CD4-positive, alpha-beta T cell treated with Interleukin-4 for 4 hours (primary cell): ENCODE measurements around the gene IER2.
"Not testable (repeated sequence)": the region's sequence is repeated elsewhere in the genome, so short reads cannot be mapped to it uniquely, and the experiment has no call there.

Source experiments
- DNase-seq: peaks from one replicate; pipeline ENCODE4 v3.0.0-alpha.2; 2020

The IER2 gene

DNA sequence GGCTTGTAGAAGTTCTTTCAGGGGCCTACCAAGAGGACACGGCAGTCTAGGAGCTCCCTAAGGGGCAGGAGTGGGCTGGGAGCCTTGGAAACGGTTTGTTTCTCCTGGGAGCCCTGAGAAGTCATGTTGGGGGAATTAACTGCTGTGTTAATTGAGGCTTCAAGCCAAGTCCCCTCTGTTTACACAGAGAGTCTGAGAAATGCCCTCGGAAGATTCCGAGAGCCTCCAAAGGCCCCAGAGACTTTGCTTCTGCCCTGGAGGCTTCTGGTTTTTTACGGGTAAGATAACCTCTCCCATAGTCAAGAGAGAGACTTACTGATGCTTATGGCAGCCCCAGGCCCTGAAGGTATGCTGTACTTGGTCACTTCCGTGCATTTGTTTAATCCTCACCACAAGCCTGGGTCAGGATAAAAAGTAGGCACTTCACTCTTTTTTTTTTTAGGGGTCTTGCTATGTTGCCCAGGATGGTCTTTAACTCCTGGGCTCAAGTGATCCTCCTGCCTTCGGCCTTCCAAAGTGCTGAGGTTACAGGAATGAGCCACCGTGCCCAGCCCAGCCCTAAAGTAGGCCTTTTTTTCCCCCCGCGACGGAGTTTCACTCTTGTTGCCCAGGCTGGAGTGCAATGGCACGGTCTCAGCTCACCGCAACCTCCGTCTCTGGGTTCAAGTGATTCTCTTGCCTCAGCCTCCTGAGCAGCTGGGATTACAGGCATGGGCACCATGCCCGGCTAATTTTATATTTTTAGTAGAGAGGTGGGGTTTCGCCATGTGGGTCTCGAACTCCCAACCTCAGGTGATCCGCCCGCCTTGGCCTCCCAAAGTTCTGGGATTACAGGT is 15.2 kb downstream of the IER2 start:
- no peak for DNase-seq

- not testable (repeated sequence) for DNase-seq
These were observed 15.9 kb downstream of the IER2 start for GRCh38 chr19:13166151-13166550.

GRCh38 chr19:13169769-13170168 is 19.6 kb downstream of the IER2 start:
- DNase-seq: no peak

GRCh38 chr19:13171146-13171545 is 20.9 kb downstream of the IER2 start:
- no peak for DNase-seq

- peak; percentile 89 for DNase-seq
These were observed 22.3 kb downstream of the IER2 start for GRCh38 chr19:13172346-13173138.

DNA sequence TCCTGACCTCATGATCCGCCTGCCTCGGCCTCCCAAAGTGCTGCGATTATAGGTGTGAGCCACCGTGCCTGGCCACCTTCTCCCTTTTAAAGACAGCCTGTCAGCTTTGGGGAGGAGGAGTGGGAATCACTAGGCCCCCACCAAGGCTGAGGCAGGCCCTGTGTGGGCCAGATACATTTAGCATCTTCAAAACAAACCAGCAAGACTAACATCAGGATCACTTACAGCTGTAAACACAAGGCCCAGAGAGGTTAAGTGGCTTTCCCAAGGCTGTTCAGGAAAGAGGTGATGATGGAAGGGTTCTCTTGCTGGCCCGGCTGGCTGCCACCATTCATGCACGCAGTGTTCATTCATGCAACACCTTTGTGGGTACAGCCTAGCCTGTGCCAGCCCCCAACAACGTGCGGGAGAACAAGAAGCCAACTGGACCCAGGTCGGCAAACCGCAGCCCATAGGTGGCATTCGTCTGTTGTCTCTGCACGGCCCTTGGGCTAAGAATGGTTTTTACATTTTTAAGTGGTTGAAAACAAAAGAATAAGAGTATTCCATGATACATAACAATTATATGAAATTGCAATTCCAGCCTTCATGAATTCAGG is 23.0 kb downstream of the IER2 start:
- DNase-seq: no peak

GRCh38 chr19:13176345-13176744 is 26.1 kb downstream of the IER2 start:
- no peak for DNase-seq

- not testable (repeated sequence) for DNase-seq
These were observed 27.4 kb downstream of the IER2 start for GRCh38 chr19:13177584-13177983.

GRCh38 chr19:13178291-13178690 is 28.1 kb downstream of the IER2 start:
- not testable (repeated sequence) for DNase-seq

DNA sequence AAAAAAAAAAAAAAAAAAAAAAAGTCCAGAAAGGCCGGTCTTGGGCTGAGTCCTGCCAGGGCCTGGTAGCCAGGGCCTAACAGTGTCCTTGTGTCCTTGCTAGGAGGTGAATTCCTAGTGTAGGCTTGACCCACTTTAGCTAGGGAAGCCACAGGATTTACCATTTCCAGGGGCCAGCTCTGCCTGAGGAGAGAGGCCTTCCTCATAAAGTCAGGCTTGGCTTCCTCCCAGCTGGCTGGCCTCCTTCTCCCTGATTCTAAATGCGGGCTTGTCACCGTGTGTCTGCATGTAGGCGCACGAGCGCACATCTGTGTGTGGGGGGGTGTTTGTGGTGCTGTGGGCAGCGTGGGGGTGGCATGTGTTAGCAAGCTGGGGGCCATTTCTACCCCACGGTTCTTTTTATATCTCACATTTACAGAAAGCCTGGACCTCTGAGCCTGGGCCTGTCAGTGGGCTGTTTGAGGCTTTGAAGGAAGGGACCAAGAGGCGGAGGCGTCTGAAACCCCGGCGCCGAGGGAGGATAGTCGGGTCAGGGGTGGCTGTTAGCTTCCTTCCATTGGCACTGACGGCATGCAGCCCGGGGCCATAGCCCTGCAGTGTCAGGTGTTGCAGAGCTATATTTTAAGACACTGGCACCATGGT is 31.7 kb downstream of the IER2 start:
- DNase-seq: no peak

- not testable (repeated sequence) for DNase-seq
These were observed 34.7 kb downstream of the IER2 start for GRCh38 chr19:13184926-13185325.

- not testable (repeated sequence) for DNase-seq
These were observed 35.8 kb downstream of the IER2 start for GRCh38 chr19:13185763-13186657.

DNA sequence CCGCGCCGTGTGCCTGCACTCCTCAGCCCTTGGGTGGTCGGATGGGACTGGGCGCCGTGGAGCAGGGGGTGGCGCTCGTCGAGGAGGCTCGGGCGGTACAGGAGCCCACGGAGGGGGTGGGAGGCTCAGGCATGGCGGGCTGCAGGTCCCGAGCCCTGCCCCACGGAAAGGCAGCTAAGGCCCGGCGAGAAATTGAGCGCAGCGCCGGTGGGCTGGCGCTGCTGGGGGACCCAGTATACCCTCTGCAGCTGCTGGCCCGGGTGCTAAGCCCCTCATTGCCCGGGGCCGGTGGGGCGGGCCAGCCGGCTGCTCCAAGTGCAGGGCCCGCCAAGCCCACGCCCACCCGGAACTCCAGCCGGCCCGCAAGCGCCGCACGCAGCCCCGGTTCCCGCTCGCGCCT is 36.5 kb downstream of the IER2 start:
- DNase-seq: not testable (repeated sequence)

DNA sequence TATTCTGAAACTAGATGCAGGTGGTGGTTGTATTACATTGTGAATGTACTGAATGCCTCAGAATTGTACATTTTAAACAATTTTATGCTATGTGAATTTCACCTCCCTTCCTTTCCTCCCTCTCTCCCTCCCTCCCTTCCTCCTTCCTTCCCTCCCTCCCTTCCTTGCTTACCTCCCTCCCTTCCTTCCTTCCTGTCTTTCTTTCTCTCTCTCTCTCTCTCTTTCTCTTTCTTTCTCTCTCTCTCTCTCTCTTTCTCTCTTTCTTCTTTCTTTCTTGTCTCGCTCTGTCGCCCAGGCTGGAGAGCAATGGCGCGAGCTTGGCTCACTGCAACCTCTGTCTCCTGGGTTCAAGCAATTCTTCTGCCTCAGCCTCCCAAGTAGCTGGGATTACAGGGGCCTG is 37.2 kb downstream of the IER2 start:
- no peak for DNase-seq

DNA sequence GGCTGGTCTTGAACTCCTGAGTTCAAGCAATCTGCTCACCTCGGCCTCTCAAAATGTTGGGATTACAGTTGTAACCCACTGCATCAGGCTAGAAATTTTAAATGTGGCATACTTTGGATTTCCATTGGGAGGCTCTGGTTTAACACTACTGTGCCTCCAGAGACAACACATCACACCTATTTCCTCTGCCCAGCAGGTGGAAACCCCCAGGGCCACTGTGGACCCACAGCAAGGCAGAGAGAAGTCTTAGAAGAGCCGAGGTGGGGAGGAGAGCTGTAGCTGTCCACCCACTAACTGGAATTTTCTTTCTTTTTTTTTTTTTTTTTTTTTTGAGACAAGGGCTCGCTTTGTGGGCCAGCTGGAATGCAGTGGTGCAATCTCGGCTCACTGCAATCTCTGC is 39.4 kb downstream of the IER2 start:
- no peak for DNase-seq

- DNase-seq: peak; percentile 4
These were observed 40.8 kb downstream of the IER2 start for GRCh38 chr19:13190781-13191540.

GRCh38 chr19:13195678-13196077 is 45.5 kb downstream of the IER2 start:
- DNase-seq: peak; percentile 75

DNA sequence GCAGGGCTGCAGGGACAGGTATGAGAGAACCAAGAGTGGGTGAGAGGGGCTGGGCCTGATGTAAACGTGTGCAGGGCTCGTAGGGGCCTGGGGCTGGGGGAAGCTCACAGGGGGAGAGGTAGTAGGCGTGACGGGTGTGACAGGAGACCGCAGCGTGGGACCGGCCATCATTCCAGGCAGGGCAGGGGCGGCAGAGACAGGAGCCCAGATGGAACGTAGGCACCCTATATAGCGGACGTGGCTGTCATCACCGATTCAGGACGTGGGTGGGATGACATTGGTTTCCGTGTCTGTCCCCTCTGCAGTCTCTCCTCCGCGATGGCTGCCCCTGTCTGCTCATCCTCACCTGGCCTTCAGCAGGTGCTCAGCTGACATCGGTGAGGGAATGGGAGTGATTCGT is 48.4 kb downstream of the IER2 start:
- DNase-seq: no peak

- not testable (repeated sequence) for DNase-seq
These were observed 51.9 kb downstream of the IER2 start for GRCh38 chr19:13202112-13202511.
